Fibroblast of lung (primary cell): ENCODE results near the gene CGRRF1. TPM values are rescaled to one million over a fixed set of nuclear protein-coding genes. Genes with fewer than 3 reads are reported as not detected.

Source experiments
- DNase-seq, 2 donors: peaks; one replicate each; pipeline versions ENCODE4 v3.0.0 to v3.0.0-alpha.2; 2010; ENCODE audit warnings: low read depth in 2 of 2
- H2AFZ ChIP-seq: 2 replicates; pipeline ENCODE4 v1.5.1; 2012; ENCODE audit warnings: low read length, control low read depth, inconsistent platforms
- H3K27ac ChIP-seq: 2 replicates; pipeline ENCODE4 v1.5.1; 2011; ENCODE audit warnings: low read length, control low read depth; ENCODE audit not compliant: insufficient read depth
- H3K27me3 ChIP-seq: 2 replicates; pipeline ENCODE4 v1.5.1; 2011; ENCODE audit warnings: mild to moderate bottlenecking, low read length; ENCODE audit not compliant: control insufficient read depth, insufficient read depth
- H3K36me3 ChIP-seq: 2 replicates; pipeline ENCODE4 v1.5.1; 2011; ENCODE audit warnings: low read length; ENCODE audit not compliant: control insufficient read depth, insufficient read depth
- H3K4me1 ChIP-seq: 2 replicates; pipeline ENCODE4 v1.5.1; 2011; ENCODE audit warnings: low read length; ENCODE audit not compliant: control insufficient read depth, insufficient read depth; ENCODE audit errors: extremely low read depth
- H3K4me2 ChIP-seq: 2 replicates; pipeline ENCODE4 v1.5.1; 2011; ENCODE audit warnings: low read length, control low read depth; ENCODE audit not compliant: insufficient read depth; ENCODE audit errors: extremely low read depth
- H3K4me3 ChIP-seq, 4 experiments: fragments of 200-600 bp in 1 of 4; sonication (generic) in 1 of 4; replicated peaks in 1 of 4; 2 replicates each; pipeline ENCODE4 v1.5.1; 2011 to 2016; ENCODE audit warnings: low read length in 4 of 4, low read depth in 3 of 4, mild to moderate bottlenecking in 3 of 4, control low read depth in 2 of 4, inconsistent platforms in 1 of 4, mixed read lengths in 1 of 4; ENCODE audit not compliant: insufficient read depth in 1 of 4; ENCODE audit errors: control extremely low read depth in 1 of 4
- H3K79me2 ChIP-seq: 2 replicates; pipeline ENCODE4 v1.5.1; 2012; ENCODE audit warnings: mild to moderate bottlenecking, low read length, inconsistent platforms; ENCODE audit not compliant: control insufficient read depth, insufficient read depth
- H3K9ac ChIP-seq: 2 replicates; pipeline ENCODE4 v1.5.1; 2011; ENCODE audit warnings: mild to moderate bottlenecking, low read length, control low read depth; ENCODE audit not compliant: insufficient read depth
- H3K9me3 ChIP-seq: 2 replicates; pipeline ENCODE4 v1.5.1; 2012; ENCODE audit warnings: low read depth, low read length; ENCODE audit not compliant: control insufficient read depth, insufficient read depth
- H4K20me1 ChIP-seq: 2 replicates; pipeline ENCODE4 v1.5.1; 2011; ENCODE audit warnings: low read length; ENCODE audit not compliant: control insufficient read depth, insufficient read depth; ENCODE audit errors: extremely low read depth
- CTCF ChIP-seq, 2 donors: IDR thresholded peaks in 1 of 2; conservative IDR thresholded peaks in 1 of 2; 1 replicate in 1 of 2; 2 replicates in 1 of 2; pipeline ENCODE4 v1.5.1; 2011 to 2012; ENCODE audit warnings: low read length in 2 of 2, control low read depth in 1 of 2, inconsistent platforms in 1 of 2, low read depth in 1 of 2, mild to moderate bottlenecking in 1 of 2
- EZH2 ChIP-seq: IDR thresholded peaks from 2 replicates; pipeline ENCODE4 v1.5.1; 2012; ENCODE audit warnings: low read length, control low read depth, mild to moderate bottlenecking; ENCODE audit errors: missing control alignments
- polyA plus RNA-seq, 2 donors: library from polyadenylated mRNA; depleted of rRNA in 1 of 2; stranded (reverse) in 1 of 2; unstranded in 1 of 2; fragments of >200 nt; gene quantifications; 2 replicates each; pipeline ENCODE4 v1.2.1, GENCODE V29; 2011 to 2012; ENCODE audit warnings: missing spikeins in 1 of 2
- total RNA-seq: library from RNA; depleted of rRNA; stranded (reverse); fragments of >200 nt; gene quantifications from 2 replicates; pipeline ENCODE4 v1.2.1, GENCODE V29; 2014

Gene CGRRF1
- total and polyA plus RNA-seq, 2 donors (not counting 1 experiment from before 2014, with no cell fraction given): 15.8 to 23.0 TPM

DNA sequence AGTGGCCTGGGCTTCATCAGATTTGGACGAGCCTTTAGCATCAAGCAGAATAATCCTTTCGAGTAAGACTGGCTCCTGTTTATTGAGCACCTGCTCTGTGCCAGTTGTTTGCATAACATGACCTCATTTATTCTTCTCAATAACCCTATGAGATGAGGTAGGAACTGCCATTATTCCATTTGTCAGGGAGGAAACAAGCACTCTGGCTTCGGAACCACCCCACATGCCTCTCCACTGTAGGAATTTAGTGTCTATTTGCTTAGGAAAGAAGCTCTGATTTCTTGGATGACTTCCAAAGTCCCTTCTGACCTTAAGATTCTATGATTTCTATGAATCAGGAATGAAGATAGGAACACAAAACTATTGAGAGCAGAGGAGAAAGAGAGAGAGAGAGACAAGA, 68.3 kb downstream of the CGRRF1 start:
- Histone ChIP-seq H3K27me3 (no peaks in the 10 kb centered on the region), H3K4me2 (no peak overlapping the region), H3K4me1 (peaks cover 27% of the 10 kb centered on the region), H3K79me2 (peaks cover 96% of the 10 kb centered on the region), H3K36me3 (peaks cover 9% of the 10 kb centered on the region), H2AFZ (no peak overlapping the region), H3K9ac (no peak overlapping the region), H4K20me1 (no peaks in the 10 kb centered on the region), H3K9me3 (no peaks in the 10 kb centered on the region), H3K4me3 (no peak overlapping the region), H3K27ac (peak overlapping the region; percentile 29)
- peak; percentile 50 to 52 for DNase-seq
- TF ChIP-seq EZH2 (no peak), CTCF (conservative IDR thresholded peaks at IDR 0.05 in 1 of 2, IDR thresholded peaks at IDR 0.05 in 1 of 2; ENCODE audit: low read depth in 1 of 2, low read length in 2 of 2) (no peak)

GRCh38 chr14:54579621-54580020, 69.9 kb downstream of the CGRRF1 start:
- Histone ChIP-seq H3K9me3 (no peaks in the 10 kb centered on the region), H3K9ac (no peak overlapping the region), H3K4me1 (peaks cover 26% of the 10 kb centered on the region), H3K27ac (peak overlapping the region; percentile 26), H2AFZ (no peak overlapping the region), H3K79me2 (peaks cover 95% of the 10 kb centered on the region), H3K36me3 (peaks cover 7% of the 10 kb centered on the region), H3K4me3 (no peak overlapping the region), H3K27me3 (no peaks in the 10 kb centered on the region), H3K4me2 (no peak overlapping the region), H4K20me1 (no peaks in the 10 kb centered on the region)
- TF ChIP-seq CTCF (conservative IDR thresholded peaks at IDR 0.05 in 1 of 2, IDR thresholded peaks at IDR 0.05 in 1 of 2; ENCODE audit: low read depth in 1 of 2, low read length in 2 of 2): no peak
- peak in 1 of 2 donors; percentile 75 for DNase-seq

- Histone ChIP-seq H3K9ac (no peak overlapping the region), H3K4me1 (peaks cover 23% of the 10 kb centered on the region), H3K27ac (no peak overlapping the region), H3K36me3 (peaks cover 7% of the 10 kb centered on the region), H3K9me3 (no peaks in the 10 kb centered on the region), H4K20me1 (no peaks in the 10 kb centered on the region), H3K79me2 (peaks cover 94% of the 10 kb centered on the region), H2AFZ (no peak overlapping the region), H3K4me3 (no peak overlapping the region), H3K4me2 (no peak overlapping the region), H3K27me3 (no peaks in the 10 kb centered on the region)
- no peak for DNase-seq
- TF ChIP-seq EZH2: no peak
- TF ChIP-seq CTCF (conservative IDR thresholded peaks at IDR 0.05 in 1 of 2, IDR thresholded peaks at IDR 0.05 in 1 of 2; ENCODE audit: low read depth in 1 of 2, low read length in 2 of 2): no peak
Measured at GRCh38 chr14:54580933-54581332, 71.2 kb downstream of the CGRRF1 start.
